Peyer's patch (tissue), 4 donors: ENCODE measurements around the gene SPINK1.

Experiments used
- POLR2A ChIP-seq, 2 donors: fragments of 450-650 bp; IDR thresholded peaks; one replicate each; pipeline ENCODE4 v1.5.1; 2017; ENCODE audit warnings: antibody characterized with exemption in 2 of 2, mild to moderate bottlenecking in 2 of 2, moderate library complexity in 2 of 2
- TF ChIP-seq, protein P1 (sequence below), 6 experiments: fragments of 450-650 bp in 4 of 6; fragments of 200-600 bp in 2 of 6; sonication (generic) in 1 of 6; IDR thresholded peaks; one replicate each; pipeline ENCODE4 v1.5.1; 2017 to 2019; ENCODE audit warnings: antibody characterized with exemption in 6 of 6, mild to moderate bottlenecking in 3 of 6, moderate library complexity in 1 of 6

DNA sequence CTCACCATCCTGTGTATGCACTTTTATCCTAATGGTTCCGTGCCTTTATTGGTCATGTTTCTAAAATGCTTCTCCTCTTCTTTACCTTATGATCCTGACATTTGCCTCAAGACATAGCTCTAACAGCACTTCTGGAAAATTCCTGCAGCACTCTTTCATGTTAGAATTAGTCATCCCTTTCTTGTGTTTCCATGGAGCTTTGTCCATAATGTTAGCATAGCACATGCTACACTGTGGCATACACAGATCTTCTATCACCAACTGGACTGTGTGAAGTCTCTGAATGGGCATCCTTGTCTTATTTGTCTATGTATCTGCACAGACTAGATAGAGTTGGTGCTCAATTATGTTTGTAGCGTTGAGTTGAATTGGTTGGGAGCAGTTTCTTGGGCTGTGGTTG, 49.0 kb upstream of the SPINK1 start:
- TF ChIP-seq, protein P1, sequence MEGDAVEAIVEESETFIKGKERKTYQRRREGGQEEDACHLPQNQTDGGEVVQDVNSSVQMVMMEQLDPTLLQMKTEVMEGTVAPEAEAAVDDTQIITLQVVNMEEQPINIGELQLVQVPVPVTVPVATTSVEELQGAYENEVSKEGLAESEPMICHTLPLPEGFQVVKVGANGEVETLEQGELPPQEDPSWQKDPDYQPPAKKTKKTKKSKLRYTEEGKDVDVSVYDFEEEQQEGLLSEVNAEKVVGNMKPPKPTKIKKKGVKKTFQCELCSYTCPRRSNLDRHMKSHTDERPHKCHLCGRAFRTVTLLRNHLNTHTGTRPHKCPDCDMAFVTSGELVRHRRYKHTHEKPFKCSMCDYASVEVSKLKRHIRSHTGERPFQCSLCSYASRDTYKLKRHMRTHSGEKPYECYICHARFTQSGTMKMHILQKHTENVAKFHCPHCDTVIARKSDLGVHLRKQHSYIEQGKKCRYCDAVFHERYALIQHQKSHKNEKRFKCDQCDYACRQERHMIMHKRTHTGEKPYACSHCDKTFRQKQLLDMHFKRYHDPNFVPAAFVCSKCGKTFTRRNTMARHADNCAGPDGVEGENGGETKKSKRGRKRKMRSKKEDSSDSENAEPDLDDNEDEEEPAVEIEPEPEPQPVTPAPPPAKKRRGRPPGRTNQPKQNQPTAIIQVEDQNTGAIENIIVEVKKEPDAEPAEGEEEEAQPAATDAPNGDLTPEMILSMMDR (IDR thresholded peaks at IDR 0.05) = no peak
- TF ChIP-seq POLR2A (IDR thresholded peaks at IDR 0.05) = no peak
